HS-5 (cell line): ENCODE results near the gene PTPRT.

Experiments
- DNase-seq: peaks from one replicate; pipeline ENCODE4 v3.0.0-alpha.2; 2012; ENCODE audit warnings: low read depth

The PTPRT gene

GRCh38 chr20:42795111-42795695 lies 394.5 kb downstream of the PTPRT start:
- no peak for DNase-seq

DNA sequence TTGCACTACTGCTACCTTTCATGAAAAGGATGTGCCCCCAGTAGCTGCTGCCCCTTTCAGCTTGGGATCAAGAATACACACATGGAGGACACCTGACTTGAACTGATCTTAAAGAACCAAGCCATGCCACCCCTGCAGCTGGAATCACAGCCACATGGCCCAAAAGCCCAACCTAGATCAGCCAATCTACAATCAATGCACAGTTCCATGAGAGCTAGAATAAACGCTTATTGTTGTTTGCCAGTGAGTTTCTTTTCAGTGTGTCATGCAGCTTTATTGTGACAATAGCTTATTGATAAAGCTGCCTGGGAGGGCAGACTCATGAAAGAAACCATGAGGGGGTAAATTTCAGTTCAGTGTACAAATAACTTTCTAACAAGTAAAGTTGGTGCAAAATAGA lies 397.7 kb downstream of the PTPRT start:
- no peak for DNase-seq

- no peak for DNase-seq
Measured at GRCh38 chr20:42790111-42790510, 399.6 kb downstream of the PTPRT start.

DNA sequence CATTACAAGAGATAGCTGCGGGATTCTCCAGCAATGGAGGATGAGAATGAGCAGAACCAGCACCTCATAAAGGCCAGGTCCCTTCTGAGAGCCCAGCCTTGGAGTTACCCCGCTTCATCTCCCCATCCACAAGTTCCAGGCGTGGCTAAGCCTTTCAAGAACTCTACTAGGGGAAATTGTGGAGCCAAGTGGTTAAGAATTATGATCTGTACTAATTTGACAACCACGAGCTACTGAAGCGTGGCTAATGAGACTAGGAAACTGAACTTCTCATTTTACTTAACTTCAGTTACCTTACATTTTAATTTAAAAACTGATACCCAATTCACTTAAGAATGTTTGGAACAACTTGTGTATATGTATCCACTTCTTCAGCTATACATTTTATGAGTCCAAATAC lies 401.0 kb downstream of the PTPRT start:
- DNase-seq = no peak

DNA sequence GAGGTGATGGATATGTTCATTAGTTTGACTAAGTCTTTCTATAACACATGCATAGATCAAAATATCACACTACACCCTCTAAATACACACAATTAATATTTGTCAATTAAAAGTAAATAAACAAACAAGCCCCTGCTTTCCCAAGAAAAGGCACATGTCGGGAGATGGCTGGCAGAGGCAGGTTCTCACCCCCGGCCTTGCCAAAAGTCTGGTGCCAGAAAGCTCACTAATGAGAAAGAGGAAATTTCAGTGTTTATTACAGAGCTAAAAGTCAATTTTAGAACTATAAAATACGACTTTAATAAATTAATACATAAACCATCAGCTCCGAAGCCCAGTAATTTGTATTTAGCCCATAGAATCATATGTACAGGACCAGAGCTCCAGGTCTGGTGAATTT lies 404.7 kb downstream of the PTPRT start:
- no peak for DNase-seq

GRCh38 chr20:42779216-42779615 lies 410.5 kb downstream of the PTPRT start:
- no peak for DNase-seq

- no peak for DNase-seq
Measured at GRCh38 chr20:42775866-42776265, 413.8 kb downstream of the PTPRT start.

GRCh38 chr20:42775037-42775436 lies 414.7 kb downstream of the PTPRT start:
- no peak for DNase-seq

DNA sequence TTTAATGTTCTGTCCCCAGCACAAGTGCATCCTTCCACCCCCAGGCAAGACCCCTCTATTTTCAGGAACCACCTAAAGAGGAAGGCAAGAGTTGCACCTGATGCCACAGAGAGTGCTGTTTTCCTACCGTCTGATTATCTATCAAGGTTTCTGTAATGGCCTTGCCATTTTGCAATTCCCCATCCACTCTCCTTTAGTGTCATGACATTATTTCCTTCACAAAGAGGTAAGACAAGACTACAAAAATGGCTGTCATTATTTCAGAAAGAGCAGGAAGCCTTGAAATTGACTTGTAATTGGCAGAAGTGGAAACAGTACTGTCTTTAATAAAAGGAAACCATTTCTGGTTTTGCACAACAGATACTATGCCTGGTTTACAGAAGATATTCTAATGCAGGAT lies 426.7 kb downstream of the PTPRT start:
- no peak for DNase-seq

GRCh38 chr20:42756991-42757390 lies 432.7 kb downstream of the PTPRT start:
- DNase-seq = no peak

DNA sequence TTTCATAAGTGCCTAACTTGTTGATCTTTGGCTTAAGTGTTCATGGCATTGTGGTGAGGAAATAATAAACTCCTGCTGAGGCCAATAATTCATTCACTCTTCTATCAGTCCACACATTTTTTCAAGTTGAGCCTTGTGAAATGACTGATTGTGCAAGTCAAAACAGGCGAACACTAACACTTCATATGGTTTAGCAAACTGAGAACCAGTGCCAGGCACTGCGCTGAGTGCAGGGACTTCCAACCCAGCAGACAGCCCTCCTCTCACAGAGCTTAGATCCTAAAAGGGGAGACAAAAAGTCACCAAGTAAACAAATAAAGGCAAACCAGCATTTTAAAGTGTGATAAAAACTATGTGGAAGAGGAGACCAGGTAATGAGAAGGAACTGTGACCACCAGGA lies 435.0 kb downstream of the PTPRT start:
- DNase-seq = no peak

- DNase-seq = no peak
Measured at GRCh38 chr20:42752620-42753019, 437.1 kb downstream of the PTPRT start.

GRCh38 chr20:42749556-42749955 lies 440.1 kb downstream of the PTPRT start:
- DNase-seq = no peak

- no peak for DNase-seq
Measured at GRCh38 chr20:42747765-42748411, 441.8 kb downstream of the PTPRT start.

GRCh38 chr20:42744756-42745465 lies 444.8 kb downstream of the PTPRT start:
- no peak for DNase-seq

GRCh38 chr20:42742926-42743325 lies 446.8 kb downstream of the PTPRT start:
- DNase-seq = no peak

GRCh38 chr20:42741906-42742305 lies 447.8 kb downstream of the PTPRT start:
- DNase-seq = no peak

GRCh38 chr20:42740226-42740870 lies 449.4 kb downstream of the PTPRT start:
- DNase-seq = no peak

DNA sequence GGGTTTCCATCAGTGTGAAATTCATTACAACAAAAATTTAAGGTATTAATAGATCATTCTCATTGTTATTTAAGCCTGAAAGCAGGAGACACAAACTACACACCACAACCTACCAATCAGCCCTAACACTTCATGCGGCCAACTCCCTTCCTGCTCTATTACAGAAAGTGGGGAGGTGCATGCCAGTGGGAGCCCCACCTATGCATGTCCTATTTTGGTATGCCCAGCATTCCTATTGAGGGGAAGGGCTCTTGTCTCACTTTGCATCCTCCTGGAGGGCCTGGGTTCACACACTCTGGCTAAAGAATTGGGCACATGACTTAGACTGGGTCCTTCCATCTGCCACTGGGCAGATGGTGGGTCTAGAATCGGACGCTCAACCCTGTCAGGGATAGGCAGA lies 450.0 kb downstream of the PTPRT start:
- DNase-seq = no peak

- DNase-seq = no peak
Measured at GRCh38 chr20:42735539-42735938, 454.2 kb downstream of the PTPRT start.

GRCh38 chr20:42734660-42735368 lies 454.9 kb downstream of the PTPRT start:
- no peak for DNase-seq

DNA sequence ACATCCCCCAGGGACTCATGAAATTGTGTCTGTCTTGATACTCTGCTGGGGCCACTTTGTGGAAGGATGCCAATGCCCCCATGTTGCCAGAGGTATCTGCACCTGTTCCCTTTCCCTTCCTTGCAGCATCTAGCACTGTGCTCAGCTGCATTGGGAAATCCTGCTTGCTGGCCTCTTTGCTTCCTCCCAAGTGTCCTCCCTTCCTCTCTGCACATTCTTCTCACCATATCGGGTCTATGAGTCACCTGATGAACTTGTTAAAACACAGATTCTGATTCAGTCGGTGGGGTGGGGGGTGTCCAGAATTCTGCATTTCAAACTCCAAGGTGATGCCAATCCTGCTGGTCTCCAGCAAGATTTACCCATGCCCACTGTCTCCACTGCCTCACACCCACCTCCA lies 467.8 kb downstream of the PTPRT start:
- DNase-seq = no peak
